ENCODE data around the gene PCDHB5.
"Not testable (repeated sequence)": the region's sequence is repeated elsewhere in the genome, so short reads cannot be mapped to it uniquely, and the experiment has no call there.

The PCDHB5 gene

DNA sequence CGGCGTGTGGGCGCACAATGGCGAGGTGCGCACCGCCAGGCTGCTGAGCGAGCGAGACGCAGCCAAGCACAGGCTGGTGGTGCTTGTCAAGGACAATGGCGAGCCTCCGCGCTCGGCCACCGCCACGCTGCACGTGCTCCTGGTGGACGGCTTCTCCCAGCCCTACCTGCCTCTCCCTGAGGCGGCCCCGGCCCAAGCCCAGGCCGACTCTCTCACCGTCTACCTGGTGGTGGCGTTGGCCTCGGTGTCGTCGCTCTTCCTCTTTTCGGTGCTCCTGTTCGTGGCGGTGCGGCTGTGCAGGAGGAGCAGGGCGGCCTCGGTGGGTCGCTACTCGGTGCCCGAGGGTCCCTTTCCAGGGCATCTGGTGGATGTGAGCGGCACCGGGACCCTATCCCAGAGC, 17.1 kb downstream of the PCDHB5 start:
- not testable (repeated sequence) for DNase-seq (ENCODE audit: low spot score)

DNA sequence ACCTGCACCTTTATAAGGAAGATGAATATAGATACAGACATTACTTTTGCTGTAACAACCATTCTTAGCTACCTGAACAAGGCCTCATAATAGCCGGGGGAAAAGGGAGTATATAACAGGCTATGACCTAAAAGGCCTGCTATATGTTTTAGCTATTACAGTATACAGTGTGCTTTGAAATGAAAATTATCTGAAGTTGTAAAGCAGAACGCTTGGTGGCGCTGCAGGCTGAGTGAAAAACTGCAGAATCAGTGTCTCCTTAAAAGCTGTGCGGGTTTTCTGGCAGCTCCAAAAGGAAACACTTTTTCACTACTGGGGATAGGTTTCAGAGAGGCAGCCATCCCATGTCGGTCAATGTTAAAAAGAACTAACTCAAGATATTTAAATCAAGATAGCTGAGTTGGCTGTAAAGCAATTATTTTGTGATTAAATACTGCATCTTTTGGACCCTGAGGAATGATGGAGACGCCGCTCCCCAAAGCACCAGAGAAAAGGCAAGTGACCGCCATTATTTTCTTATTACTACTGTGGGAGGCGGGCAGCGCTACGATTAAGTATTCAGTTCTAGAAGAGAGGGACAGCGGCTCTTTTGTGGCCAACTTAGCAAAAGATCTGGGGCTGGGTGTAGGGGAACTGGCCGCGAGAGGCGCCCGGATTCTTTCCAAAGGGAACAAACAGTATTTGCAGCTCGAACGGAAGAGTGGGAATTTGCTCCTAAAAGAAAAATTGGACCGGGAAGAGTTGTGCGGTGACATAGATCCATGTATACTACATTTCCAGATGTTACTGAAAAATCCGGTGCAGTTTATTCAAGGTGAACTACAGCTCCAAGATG, 20.8 kb downstream of the PCDHB5 start:
- DNase-seq (ENCODE audit: low spot score), result no peak

DNA sequence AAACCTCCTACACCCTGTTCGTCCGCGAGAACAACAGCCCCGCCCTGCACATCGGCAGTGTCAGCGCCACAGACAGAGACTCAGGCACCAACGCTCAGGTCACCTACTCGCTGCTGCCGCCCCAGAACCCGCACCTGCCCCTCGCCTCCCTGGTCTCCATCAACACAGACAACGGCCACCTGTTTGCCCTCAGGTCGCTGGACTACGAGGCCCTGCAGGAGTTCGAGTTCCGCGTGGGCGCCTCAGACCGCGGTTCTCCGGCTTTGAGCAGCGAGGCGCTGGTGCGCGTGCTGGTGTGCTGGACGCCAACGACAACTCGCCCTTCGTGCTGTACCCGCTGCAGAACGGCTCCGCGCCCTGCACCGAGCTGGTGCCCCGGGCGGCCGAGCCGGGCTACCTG, 22.4 kb downstream of the PCDHB5 start:
- not testable (repeated sequence) for DNase-seq (ENCODE audit: low spot score)

DNA sequence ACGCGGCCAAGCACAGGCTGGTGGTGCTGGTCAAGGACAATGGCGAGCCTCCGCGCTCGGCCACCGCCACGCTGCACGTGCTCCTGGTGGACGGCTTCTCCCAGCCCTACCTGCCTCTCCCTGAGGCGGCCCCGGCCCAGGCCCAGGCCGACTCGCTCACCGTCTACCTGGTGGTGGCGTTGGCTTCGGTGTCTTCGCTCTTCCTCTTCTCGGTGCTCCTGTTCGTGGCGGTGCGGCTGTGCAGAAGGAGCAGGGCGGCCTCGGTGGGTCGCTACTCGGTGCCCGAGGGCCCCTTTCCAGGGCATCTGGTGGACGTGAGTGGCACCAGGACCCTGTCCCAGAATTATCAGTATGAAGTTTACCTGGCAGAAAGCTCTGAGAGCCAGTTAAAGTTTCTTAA, 22.9 kb downstream of the PCDHB5 start:
- not testable (repeated sequence) for DNase-seq (ENCODE audit: low spot score)

GRCh38 chr5:141172381-141173204, 37.6 kb downstream of the PCDHB5 start, which contains the start of gene PCDHB7:
PCDHB7 (plus strand) TSS chr5:141172644; CDS start chr5:141172836, 192 bp downstream.
- DNase-seq (ENCODE audit: low spot score), result peak; percentile 67

GRCh38 chr5:141174291-141175104, 39.5 kb downstream of the PCDHB5 start:
- DNase-seq (ENCODE audit: low spot score), result not testable (repeated sequence)

DNA sequence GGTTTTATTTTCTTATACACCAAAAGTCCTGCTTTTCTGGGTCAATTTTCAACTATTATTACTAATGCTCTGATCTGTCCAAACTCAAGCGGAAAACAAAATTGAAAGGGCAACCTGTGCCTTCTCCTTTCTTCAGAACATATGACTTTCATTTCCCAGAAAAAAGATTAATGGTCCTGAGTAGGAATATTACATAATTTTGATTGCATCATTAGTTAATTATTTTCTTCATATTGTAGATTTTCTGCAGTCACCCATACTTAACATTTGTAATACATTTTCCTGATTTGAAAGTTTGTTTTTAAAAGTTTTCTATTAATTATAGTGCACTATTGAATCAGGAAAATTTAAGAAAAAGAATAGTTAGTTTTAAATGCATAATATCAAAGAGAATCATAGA, 40.9 kb downstream of the PCDHB5 start:
- no peak for DNase-seq (ENCODE audit: low spot score)

GRCh38 chr5:141177577-141178191, 42.7 kb downstream of the PCDHB5 start, which contains the start of gene PCDHB8:
PCDHB8 (plus strand) TSS chr5:141177790; CDS start chr5:141178035, 245 bp downstream.
- peak; percentile 56 for DNase-seq (ENCODE audit: low spot score)

DNA sequence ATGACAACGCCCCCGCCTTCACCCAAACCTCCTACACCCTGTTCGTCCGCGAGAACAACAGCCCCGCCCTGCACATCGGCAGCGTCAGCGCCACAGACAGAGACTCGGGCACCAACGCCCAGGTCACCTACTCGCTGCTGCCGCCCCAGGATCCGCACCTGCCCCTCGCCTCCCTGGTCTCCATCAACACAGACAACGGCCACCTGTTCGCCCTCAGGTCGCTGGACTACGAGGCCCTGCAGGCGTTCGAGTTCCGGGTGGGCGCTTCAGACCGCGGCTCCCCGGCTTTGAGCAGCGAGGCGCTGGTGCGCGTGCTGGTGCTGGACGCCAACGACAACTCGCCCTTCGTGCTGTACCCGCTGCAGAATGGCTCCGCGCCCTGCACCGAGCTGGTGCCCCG, 44.4 kb downstream of the PCDHB5 start:
- DNase-seq (ENCODE audit: low spot score), result not testable (repeated sequence)

GRCh38 chr5:141179876-141180275, 44.9 kb downstream of the PCDHB5 start:
- not testable (repeated sequence) for DNase-seq (ENCODE audit: low spot score)

DNA sequence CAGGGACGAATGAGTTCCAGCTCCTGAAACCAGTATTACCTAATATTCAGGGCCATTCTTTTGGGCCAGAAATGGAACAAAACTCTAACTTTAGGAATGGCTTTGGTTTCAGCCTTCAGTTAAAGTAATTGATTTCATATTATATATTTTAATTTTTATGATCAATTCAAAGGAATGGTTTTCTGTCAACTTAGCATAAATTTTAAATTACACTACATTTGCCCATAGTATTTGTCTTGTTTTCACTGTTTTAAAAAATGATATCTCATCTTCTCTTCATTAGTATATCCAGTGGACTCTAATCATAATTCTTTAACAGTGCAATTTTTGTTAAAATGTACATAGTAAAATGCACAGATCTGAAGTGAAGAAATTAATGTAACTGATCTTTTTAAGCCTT, 45.3 kb downstream of the PCDHB5 start:
- no peak for DNase-seq (ENCODE audit: low spot score)

- peak; percentile 67 for DNase-seq (ENCODE audit: low spot score)
Observed at GRCh38 chr5:141182248-141182647, 47.2 kb downstream of the PCDHB5 start, which contains the start of gene PCDHB16. PCDHB16 (plus strand) TSS chr5:141182387; CDS start chr5:141182560, 173 bp downstream.

DNA sequence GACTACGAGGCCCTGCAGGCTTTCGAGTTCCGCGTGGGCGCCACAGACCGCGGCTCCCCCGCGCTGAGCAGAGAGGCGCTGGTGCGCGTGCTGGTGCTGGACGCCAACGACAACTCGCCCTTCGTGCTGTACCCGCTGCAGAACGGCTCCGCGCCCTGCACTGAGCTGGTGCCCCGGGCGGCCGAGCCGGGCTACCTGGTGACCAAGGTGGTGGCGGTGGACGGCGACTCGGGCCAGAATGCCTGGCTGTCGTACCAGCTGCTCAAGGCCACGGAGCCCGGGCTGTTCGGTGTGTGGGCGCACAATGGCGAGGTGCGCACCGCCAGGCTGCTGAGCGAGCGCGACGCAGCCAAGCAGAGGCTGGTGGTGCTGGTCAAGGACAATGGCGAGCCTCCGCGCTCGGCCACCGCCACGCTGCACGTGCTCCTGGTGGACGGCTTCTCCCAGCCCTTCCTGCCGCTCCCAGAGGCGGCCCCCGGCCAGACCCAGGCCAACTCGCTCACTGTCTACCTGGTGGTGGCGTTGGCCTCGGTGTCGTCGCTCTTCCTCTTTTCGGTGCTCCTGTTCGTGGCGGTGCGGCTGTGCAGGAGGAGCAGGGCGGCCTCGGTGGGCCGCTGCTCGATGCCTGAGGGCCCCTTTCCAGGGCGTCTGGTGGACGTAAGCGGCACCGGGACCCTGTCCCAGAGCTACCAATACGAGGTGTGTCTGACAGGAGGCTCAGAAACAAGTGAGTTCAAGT, 49.3 kb downstream of the PCDHB5 start:
- not testable (repeated sequence) for DNase-seq (ENCODE audit: low spot score)

GRCh38 chr5:141186897-141187512, 52.0 kb downstream of the PCDHB5 start, which contains the start of gene PCDHB9:
PCDHB9 (plus strand) TSS chr5:141187161; CDS start chr5:141187319, 158 bp downstream.
- DNase-seq (ENCODE audit: low spot score), result peak; percentile 51
